ENCODE measurements around the gene FARS2.
A peak's percentile ranks its signal among the peaks of the same experiment; 100 is the strongest.

FARS2 gene

DNA sequence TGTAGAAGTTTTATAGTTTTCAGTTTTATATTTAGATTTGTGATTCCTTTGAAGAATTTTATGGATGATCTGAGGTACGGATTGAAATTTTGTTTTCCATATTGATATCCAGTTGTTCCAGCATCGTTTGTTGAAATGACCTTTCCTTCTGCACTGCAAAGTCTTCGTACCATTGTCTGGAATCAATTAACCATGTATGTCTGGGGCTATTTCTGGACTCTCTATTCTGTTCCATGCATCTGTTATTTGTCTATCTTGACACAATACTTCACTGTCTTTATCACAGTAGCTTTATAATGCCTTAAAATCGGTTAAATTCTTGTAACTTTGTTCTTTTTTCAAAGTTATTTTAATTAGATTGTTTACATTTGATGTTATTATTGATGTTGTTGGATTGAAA is 154.9 kb downstream of the FARS2 start:
- no peak for DNase-seq (ENCODE audit: low read depth)
- no peak overlapping the region for H3K4me3 ChIP-seq (ENCODE audit: low read depth, low read length)
- TF ChIP-seq, protein P1, sequence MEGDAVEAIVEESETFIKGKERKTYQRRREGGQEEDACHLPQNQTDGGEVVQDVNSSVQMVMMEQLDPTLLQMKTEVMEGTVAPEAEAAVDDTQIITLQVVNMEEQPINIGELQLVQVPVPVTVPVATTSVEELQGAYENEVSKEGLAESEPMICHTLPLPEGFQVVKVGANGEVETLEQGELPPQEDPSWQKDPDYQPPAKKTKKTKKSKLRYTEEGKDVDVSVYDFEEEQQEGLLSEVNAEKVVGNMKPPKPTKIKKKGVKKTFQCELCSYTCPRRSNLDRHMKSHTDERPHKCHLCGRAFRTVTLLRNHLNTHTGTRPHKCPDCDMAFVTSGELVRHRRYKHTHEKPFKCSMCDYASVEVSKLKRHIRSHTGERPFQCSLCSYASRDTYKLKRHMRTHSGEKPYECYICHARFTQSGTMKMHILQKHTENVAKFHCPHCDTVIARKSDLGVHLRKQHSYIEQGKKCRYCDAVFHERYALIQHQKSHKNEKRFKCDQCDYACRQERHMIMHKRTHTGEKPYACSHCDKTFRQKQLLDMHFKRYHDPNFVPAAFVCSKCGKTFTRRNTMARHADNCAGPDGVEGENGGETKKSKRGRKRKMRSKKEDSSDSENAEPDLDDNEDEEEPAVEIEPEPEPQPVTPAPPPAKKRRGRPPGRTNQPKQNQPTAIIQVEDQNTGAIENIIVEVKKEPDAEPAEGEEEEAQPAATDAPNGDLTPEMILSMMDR (IDR thresholded peaks at IDR 0.05; ENCODE audit: control insufficient read depth, extremely low read depth, insufficient read depth): no peak

- no peak overlapping the region for H3K4me3 ChIP-seq (ENCODE audit: low read depth, low read length)
- TF ChIP-seq, protein P1 (IDR thresholded peaks at IDR 0.05; ENCODE audit: control insufficient read depth, extremely low read depth, insufficient read depth): peak; percentile 99
- DNase-seq (ENCODE audit: low read depth): peak; percentile 51
These were observed 161.1 kb downstream of the FARS2 start for GRCh38 chr6:5422321-5422915.

DNA sequence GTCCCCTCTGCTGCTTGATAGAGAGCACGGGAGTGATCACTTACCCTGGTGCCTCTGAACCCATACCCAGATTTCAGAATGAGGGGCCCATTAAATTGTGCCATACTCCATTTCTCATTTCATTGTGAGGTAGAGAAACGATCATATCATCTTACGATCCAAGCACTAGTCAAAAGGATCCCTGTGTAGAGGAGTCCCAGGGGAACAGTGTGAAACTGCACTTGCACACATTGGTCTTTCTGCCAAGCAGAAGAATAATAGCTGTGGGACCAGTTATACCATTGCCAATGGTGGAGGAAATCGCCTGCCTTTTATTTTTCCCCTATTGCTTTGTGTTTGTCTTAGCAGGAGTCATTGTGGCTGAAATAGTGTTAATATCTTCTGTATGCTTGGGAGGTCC is 161.9 kb downstream of the FARS2 start:
- TF ChIP-seq, protein P1 (IDR thresholded peaks at IDR 0.05; ENCODE audit: control insufficient read depth, extremely low read depth, insufficient read depth): no peak
- no peak overlapping the region for H3K4me3 ChIP-seq (ENCODE audit: low read depth, low read length)
- DNase-seq (ENCODE audit: low read depth): no peak

DNA sequence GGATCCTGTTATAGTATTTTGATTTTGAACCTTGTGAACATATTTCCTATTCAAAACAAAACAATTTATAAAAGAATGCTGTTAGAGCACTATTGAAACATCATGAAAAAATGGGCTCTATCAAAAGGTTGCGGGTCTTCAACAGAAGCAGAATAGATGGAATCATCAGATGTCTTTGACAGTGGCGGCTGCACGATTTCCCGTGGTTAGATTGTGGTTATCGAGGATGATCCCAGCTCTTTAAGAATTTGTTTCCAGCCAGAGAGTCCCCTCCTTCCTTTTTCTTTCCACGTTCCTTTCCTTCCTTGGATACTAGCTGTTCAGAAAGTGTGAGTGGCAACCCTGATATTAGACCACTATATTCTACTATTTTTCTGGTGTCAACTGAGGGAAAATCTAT is 163.4 kb downstream of the FARS2 start:
- DNase-seq (ENCODE audit: low read depth): no peak
- H3K4me3 ChIP-seq (ENCODE audit: low read depth, low read length): no peak overlapping the region
- TF ChIP-seq, protein P1 (IDR thresholded peaks at IDR 0.05; ENCODE audit: control insufficient read depth, extremely low read depth, insufficient read depth): no peak

DNA sequence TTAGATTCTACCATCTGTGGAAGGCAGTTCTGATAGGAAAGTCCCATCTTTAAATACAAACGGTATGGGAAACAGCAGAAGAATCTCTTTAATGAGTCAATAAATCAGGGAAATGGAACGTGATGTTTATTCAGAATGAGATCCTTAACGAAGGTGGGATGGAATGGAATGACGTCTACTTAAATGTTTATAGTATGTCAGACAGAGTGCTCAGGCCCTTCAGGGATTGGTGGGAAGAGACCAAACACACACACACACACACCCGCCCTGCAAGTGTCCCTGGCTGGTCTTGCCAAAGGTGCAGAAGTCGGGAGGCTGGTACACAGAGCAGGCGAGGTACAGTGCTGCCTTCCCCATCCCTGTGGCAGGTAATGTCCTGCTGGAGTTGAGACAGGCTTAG is 164.0 kb downstream of the FARS2 start:
- no peak overlapping the region for H3K4me3 ChIP-seq (ENCODE audit: low read depth, low read length)
- TF ChIP-seq, protein P1 (IDR thresholded peaks at IDR 0.05; ENCODE audit: control insufficient read depth, extremely low read depth, insufficient read depth): no peak
- peak; percentile 87 for DNase-seq (ENCODE audit: low read depth)

DNA sequence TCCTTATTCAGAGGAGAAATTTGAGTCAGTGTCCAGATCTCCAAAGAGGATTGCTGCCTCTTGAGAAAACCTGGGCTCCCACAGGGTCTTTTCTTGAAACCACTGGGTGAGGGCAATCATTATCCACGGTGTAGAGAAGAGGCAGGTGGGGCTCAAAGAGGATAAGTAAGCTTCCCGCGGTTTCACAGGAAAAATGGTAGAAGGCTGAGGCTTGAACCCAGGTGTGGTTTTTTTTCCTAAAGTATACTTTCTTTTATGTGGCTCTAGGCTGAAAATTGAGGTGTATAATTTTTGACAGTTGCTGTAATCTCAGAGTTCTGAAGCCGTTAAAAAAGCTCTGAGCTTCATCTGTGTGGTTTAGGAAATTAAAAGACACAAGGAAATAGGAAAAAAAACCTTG is 164.5 kb downstream of the FARS2 start:
- H3K4me3 ChIP-seq (ENCODE audit: low read depth, low read length): no peak overlapping the region
- TF ChIP-seq, protein P1 (IDR thresholded peaks at IDR 0.05; ENCODE audit: control insufficient read depth, extremely low read depth, insufficient read depth): no peak
- no peak for DNase-seq (ENCODE audit: low read depth)

- DNase-seq (ENCODE audit: low read depth): no peak
- no peak overlapping the region for H3K4me3 ChIP-seq (ENCODE audit: low read depth, low read length)
- TF ChIP-seq, protein P1 (IDR thresholded peaks at IDR 0.05; ENCODE audit: control insufficient read depth, extremely low read depth, insufficient read depth): no peak
These were observed 166.3 kb downstream of the FARS2 start for GRCh38 chr6:5427586-5427985.
